GM12878 (cell line): ENCODE results near the gene DGLUCY. TPM values are rescaled to one million over a fixed set of nuclear protein-coding genes. Genes with fewer than 3 reads are reported as not detected.

Source experiments
- ATAC-seq: fragments of 200-7000 bp; cut with Tn5 transposase; 3 replicates; pipeline ENCODE4 v1.9.1; 2020; ENCODE audit warnings: mild to moderate bottlenecking, moderate library complexity
- BruUV-seq: library from RNA; stranded (reverse); fragments of 400-500 nt; replicated peaks from 2 replicates; lab custom pipeline; 2021; lab: Mats Ljungman, UMichigan
- CTCF ChIA-PET: fragments of 300-600 bp; sonication (Branson Sonifier 250); formaldehyde crosslinking; extraction: SDS; loops from one replicate; lab custom pipeline; 2021; ENCODE audit warnings: inconsistent platforms; lab: Yijun Ruan, JAX
- POLR2A ChIA-PET: fragments of 350-600 bp; formaldehyde crosslinking; extraction: SDS; loops from one replicate; lab custom pipeline; 2021; ENCODE audit warnings: inconsistent platforms; lab: Charles Lee
- RAD21 ChIA-PET: fragments of 300-600 bp; sonication (Branson Sonifier 250); formaldehyde crosslinking; loops from one replicate; lab custom pipeline; 2023; ENCODE audit warnings: antibody characterized with exemption; ENCODE audit not compliant: unreplicated experiment; lab: Charles Lee
- SMC1A ChIA-PET: fragments of 300-600 bp; sonication (Branson Sonifier 250); formaldehyde crosslinking; loops from one replicate; lab custom pipeline; 2023; ENCODE audit not compliant: unreplicated experiment, uncharacterized antibody; lab: Charles Lee
- DNase-seq: peaks from one replicate; pipeline ENCODE4 v3.0.0-alpha.2; 2011; ENCODE audit warnings: low read depth, low spot score
- FAIRE-seq: peaks from 3 replicates; lab custom pipeline; 2011; peaks lifted over from hg19 to GRCh38; lab: Jason Lieb, UNC
- H2AFZ ChIP-seq: 2 replicates; pipeline ENCODE4 v1.6.0; 2011; ENCODE audit warnings: low read depth, low read length, control low read depth; ENCODE audit not compliant: control insufficient read depth
- H3K27ac ChIP-seq: 2 replicates; pipeline ENCODE4 v1.5.1; 2011; ENCODE audit warnings: control low read depth; ENCODE audit not compliant: control insufficient read depth, insufficient read depth
- H3K27me3 ChIP-seq, 2 experiments: replicated peaks in 1 of 2; 2 replicates each; pipeline versions ENCODE4 v1.6.0 to v1.6.1; 2011; ENCODE audit warnings: low read length in 1 of 2; ENCODE audit not compliant: control insufficient read depth in 2 of 2, insufficient read depth in 2 of 2
- H3K36me3 ChIP-seq, 2 experiments: 2 replicates each; pipeline ENCODE4 v1.5.1; 2011; ENCODE audit warnings: low read length in 1 of 2; ENCODE audit not compliant: control insufficient read depth in 2 of 2, insufficient read depth in 2 of 2
- H3K4me1 ChIP-seq: 2 replicates; pipeline ENCODE4 v1.6.1; 2011; ENCODE audit warnings: mild to moderate bottlenecking, low read length, moderate library complexity, mixed read lengths; ENCODE audit not compliant: control insufficient read depth, insufficient read depth
- H3K4me2 ChIP-seq: 2 replicates; pipeline ENCODE4 v1.6.0; 2011; ENCODE audit warnings: control low read depth; ENCODE audit not compliant: control insufficient read depth, insufficient read depth
- H3K4me3 ChIP-seq: fragments of 200-600 bp; sonication (generic); 2 replicates; pipeline ENCODE4 v1.5.1; 2016
- H3K79me2 ChIP-seq: 2 replicates; pipeline ENCODE4 v1.6.0; 2011; ENCODE audit warnings: low read length; ENCODE audit not compliant: control insufficient read depth, insufficient read depth
- H3K9ac ChIP-seq: 2 replicates; pipeline ENCODE4 v1.8.0; 2011; ENCODE audit warnings: low read length, control low read depth, mixed read lengths; ENCODE audit not compliant: control insufficient read depth, insufficient read depth
- H3K9me3 ChIP-seq: replicated peaks from 3 replicates; pipeline ENCODE4 v1.5.1; 2011; ENCODE audit warnings: mild to moderate bottlenecking, low read length; ENCODE audit not compliant: control insufficient read depth, insufficient read depth
- H4K20me1 ChIP-seq: 2 replicates; pipeline ENCODE4 v1.6.0; 2011; ENCODE audit not compliant: control insufficient read depth, insufficient read depth
- ASH2L ChIP-seq: fragments of 300-600, 200-600 bp; sonication (generic); IDR thresholded peaks from 2 replicates; pipeline ENCODE4 v1.6.1; 2017; ENCODE audit warnings: low read depth, mild to moderate bottlenecking, borderline replicate concordance
- E2F8 ChIP-seq: fragments of 450-650 bp; IDR thresholded peaks from 2 replicates; pipeline ENCODE4 v1.6.1; 2018; ENCODE audit warnings: mild to moderate bottlenecking, low read depth, moderate library complexity; ENCODE audit not compliant: partially characterized antibody
- HDAC2 ChIP-seq: fragments of 200-600 bp; sonication (generic); IDR thresholded peaks from 2 replicates; pipeline ENCODE4 v1.6.1; 2017
- IKZF2 ChIP-seq, 2 experiments: fragments of 450-650 bp; IDR thresholded peaks; 2 replicates each; pipeline ENCODE4 v1.6.1; 2017; ENCODE audit warnings: mild to moderate bottlenecking in 2 of 2, moderate library complexity in 2 of 2
- JUND ChIP-seq: IDR thresholded peaks from 2 replicates; pipeline ENCODE4 v1.6.1; 2012; ENCODE audit warnings: low read depth, mild to moderate bottlenecking, low read length, improper control_type of control experiment, moderate library complexity
- PBX3 ChIP-seq: IDR thresholded peaks from 2 replicates; pipeline ENCODE4 v1.6.1; 2011; ENCODE audit warnings: mild to moderate bottlenecking, low read depth, low read length, moderate library complexity; ENCODE audit not compliant: insufficient replicate concordance
- RB1 ChIP-seq: fragments of 450-650 bp; formaldehyde crosslinking; IDR thresholded peaks from 2 replicates; pipeline ENCODE4 v1.6.1; 2017; ENCODE audit warnings: mild to moderate bottlenecking, borderline replicate concordance
- RUNX3 ChIP-seq: IDR thresholded peaks from 2 replicates; pipeline ENCODE4 v1.6.1; 2012; ENCODE audit warnings: low read length, inconsistent platforms
- STAT1 ChIP-seq: fragments of 450-650 bp; conservative IDR thresholded peaks from 2 replicates; pipeline ENCODE4 v1.6.1; 2014; ENCODE audit warnings: antibody characterized with exemption, mild to moderate bottlenecking
- YBX1 ChIP-seq: fragments of 450-650 bp; IDR thresholded peaks from 2 replicates; pipeline ENCODE4 v1.6.1; 2016; ENCODE audit warnings: antibody characterized with exemption
- ZBED1 ChIP-seq: IDR thresholded peaks from 2 replicates; pipeline ENCODE4 v1.6.1; 2016; ENCODE audit warnings: borderline replicate concordance
- WGBS: methylation state at CpG from one replicate; pipeline ENCODE4 v1.1.6; 2016; ENCODE audit warnings: low lambda C conversion rate; ENCODE audit not compliant: insufficient replicate concordance, insufficient coverage; ENCODE audit errors: missing lambda C conversion rate; 5-methylcytosine and 5-hydroxymethylcytosine counted together
- in situ Hi-C: fragments of 300-500 bp; cut with MboI; formaldehyde crosslinking; loops from 9 replicates; pipeline ENCODE4 v1.14.3; 2018; ENCODE audit warnings: mixed read lengths
- intact Hi-C: fragments of 100-400 bp; cut with micrococcal nuclease; formaldehyde crosslinking; loops from one replicate; pipeline ENCODE4 v1.14.2; 2022; ENCODE audit not compliant: unreplicated experiment
- polyA plus RNA-seq, 11 experiments: library from polyadenylated mRNA; depleted of rRNA in 4 of 11; unstranded in 6 of 11; stranded (reverse) in 5 of 11; fragments of >200 nt; fragmentation: Nextera tagmentation in 4 of 11; fragmentation: Illumina TruSeq in 1 of 11; extraction: Ambion mirVana in 4 of 11; extraction: Trizol in 1 of 11; gene quantifications; 1 replicate in 1 of 11; 2 replicates in 10 of 11; pipeline versions ENCODE4 v1.2.1 to v1.2.3, GENCODE V29; 2011 to 2016; ENCODE audit warnings: inconsistent platforms in 2 of 11, missing spikeins in 2 of 11, low read depth in 1 of 11
- total RNA-seq, 4 experiments: library from RNA; depleted of rRNA in 3 of 4; stranded (reverse); fragments of >200 nt in 3 of 4; fragmentation: Illumina TruSeq in 1 of 4; extraction: Trizol in 1 of 4; gene quantifications; 2 replicates each; pipeline versions ENCODE4 v1.2.1 to v1.2.3, GENCODE V29; 2013 to 2021

DGLUCY gene
- total and polyA plus RNA-seq, 10 of the 15 experiments (the other 5 are each of a cell fraction or from before 2014, with no cell fraction given) = 15.0 to 70.3 (median 55.1) TPM

GRCh38 chr14:91167380-91167770 lies 53.5 kb downstream of the DGLUCY start:
- no peaks in the 10 kb centered on the region for H4K20me1 ChIP-seq
- H3K36me3 ChIP-seq = peaks cover 23% of the 10 kb centered on the region in 2 experiments
- no peak for TF ChIP-seq ASH2L
- no peak overlapping the region for H3K27ac ChIP-seq
- CTCF ChIA-PET = interaction anchor here (0.6 to 1.1 kb wide), 2 partner anchors 174 to 264 kb away, joined by 4 to 5 read pairs; no protein-coding TSS in a partner anchor
- no TSS peak for BruUV-seq
- no peak overlapping the region for H2AFZ ChIP-seq
- in situ Hi-C loops = no loop called here
- POLR2A ChIA-PET = no interaction called here
- no peak overlapping the region for H3K4me2 ChIP-seq
- no peak for ATAC-seq
- SMC1A ChIA-PET = interaction anchor here (1.1 to 1.2 kb wide), 2 partner anchors 20 to 264 kb away, joined by 3 to 5 read pairs; no protein-coding TSS in a partner anchor
- no peaks in the 10 kb centered on the region for H3K4me1 ChIP-seq
- DNase-seq = no peak
- RAD21 ChIA-PET = no interaction called here
- FAIRE-seq = no peak
- H3K27me3 ChIP-seq = no peaks in the 10 kb centered on the region
- no peak overlapping the region for H3K9ac ChIP-seq
- H3K9me3 ChIP-seq = no peaks in the 10 kb centered on the region
- H3K79me2 ChIP-seq = no peaks in the 10 kb centered on the region
- H3K4me3 ChIP-seq = no peak overlapping the region
- intact Hi-C loops = no loop called here
- 94% methylated on average over 5 of the region's 5 CpGs for WGBS

- Histone ChIP-seq H3K9me3 (no peaks in the 10 kb centered on the region), H3K36me3 (peaks cover 23 to 27% of the 10 kb centered on the region in 2 experiments), H3K27ac (no peak overlapping the region), H3K4me1 (no peaks in the 10 kb centered on the region), H3K79me2 (no peaks in the 10 kb centered on the region), H3K4me3 (no peak overlapping the region), H3K27me3 (no peaks in the 10 kb centered on the region), H2AFZ (no peak overlapping the region), H4K20me1 (no peaks in the 10 kb centered on the region), H3K9ac (no peak overlapping the region), H3K4me2 (no peak overlapping the region)
- in situ Hi-C loops = loop anchor here (5.0 kb wide), 1 partner anchor 268 kb away; no protein-coding TSS in a partner anchor
- ChIA-PET CTCF (interaction anchor here (0.7 to 11.8 kb wide), 3 partner anchors 114 to 268 kb away, joined by 3 to 333 read pairs (median 4); no protein-coding TSS in a partner anchor), POLR2A (no interaction called here), RAD21 (interaction anchor here (1.2 to 7.8 kb wide), 2 partner anchors 107 to 268 kb away, joined by 3 to 119 read pairs; no protein-coding TSS in a partner anchor), SMC1A (interaction anchor here (1.0 kb wide), 1 partner anchor 204 kb away, joined by 3 read pairs; no protein-coding TSS in a partner anchor)
- DNase-seq = no peak
- 88% methylated on average over 8 of the region's 8 CpGs for WGBS
- ATAC-seq = no peak
- no peak for FAIRE-seq
- intact Hi-C loops = loop anchor here (5.0 kb wide), 2 partner anchors 113 to 183 kb away; no protein-coding TSS in a partner anchor
- no TSS peak for BruUV-seq
- TF ChIP-seq PBX3 (no peak), RUNX3 (no peak), JUND (no peak), ZBED1 (no peak), RB1 (no peak), YBX1 (no peak), E2F8 (no peak), STAT1 (no peak), IKZF2 (IDR thresholded peaks at IDR 0.05) (no peak), HDAC2 (no peak)
Observed at GRCh38 chr14:91169951-91170350, 56.1 kb downstream of the DGLUCY start.
